ENCODE data around the gene ABHD18. TPM values are rescaled to one million over a fixed set of nuclear protein-coding genes. Genes with fewer than 3 reads are reported as not detected.
"Not testable (repeated sequence)": the region's sequence is repeated elsewhere in the genome, so short reads cannot be mapped to it uniquely, and the experiment has no call there.

ABHD18 gene
- polyA plus RNA-seq, 4 donors = 5.8 to 17.4 (median 10.0) TPM

DNA sequence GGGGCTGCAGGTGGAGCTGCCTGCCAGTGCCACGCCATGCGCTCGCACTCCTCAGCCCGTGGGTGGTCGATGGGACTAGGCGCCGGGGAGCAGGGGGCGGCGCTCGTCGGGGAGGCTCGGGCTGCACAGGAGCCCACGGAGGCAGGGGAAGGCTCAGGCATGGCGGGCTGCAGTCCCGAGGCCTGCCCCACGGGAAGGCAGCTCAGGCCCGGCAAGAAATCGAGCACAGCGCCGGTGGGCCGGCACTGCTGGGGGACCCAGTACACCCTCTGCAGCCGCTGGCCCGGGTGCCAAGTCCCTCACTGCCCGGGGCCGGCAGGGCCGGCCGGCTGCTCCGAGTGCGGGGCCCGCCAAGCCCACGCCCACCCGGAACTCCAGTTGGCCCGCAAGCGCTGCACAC, 82.3 kb downstream of the ABHD18 start:
- H3K4me1 ChIP-seq (ENCODE audit: control insufficient read depth in 3 of 3, insufficient read depth in 2 of 3, low read depth in 1 of 3, low read length in 2 of 3); H3K27ac ChIP-seq (ENCODE audit: low read depth in 1 of 3, low read length in 2 of 3); FAIRE-seq; DNase-seq; H3K36me3 ChIP-seq (ENCODE audit: control insufficient read depth in 3 of 3, insufficient read depth in 2 of 3, low read depth in 1 of 3, low read length in 3 of 3); H3K4me3 ChIP-seq (ENCODE audit: low read depth in 1 of 3, low read length in 3 of 3); H3K9me3 ChIP-seq (ENCODE audit: control insufficient read depth in 2 of 2, insufficient read depth in 1 of 2, low read depth in 1 of 2, low read length in 1 of 2); H3K27me3 ChIP-seq (ENCODE audit: control insufficient read depth in 3 of 3, insufficient read depth in 3 of 3, low read length in 3 of 3): not testable (repeated sequence)
- 96 to 99% (median 97%) methylated on average over 17 to 34 of the region's 34 CpGs for WGBS, 3 donors

DNA sequence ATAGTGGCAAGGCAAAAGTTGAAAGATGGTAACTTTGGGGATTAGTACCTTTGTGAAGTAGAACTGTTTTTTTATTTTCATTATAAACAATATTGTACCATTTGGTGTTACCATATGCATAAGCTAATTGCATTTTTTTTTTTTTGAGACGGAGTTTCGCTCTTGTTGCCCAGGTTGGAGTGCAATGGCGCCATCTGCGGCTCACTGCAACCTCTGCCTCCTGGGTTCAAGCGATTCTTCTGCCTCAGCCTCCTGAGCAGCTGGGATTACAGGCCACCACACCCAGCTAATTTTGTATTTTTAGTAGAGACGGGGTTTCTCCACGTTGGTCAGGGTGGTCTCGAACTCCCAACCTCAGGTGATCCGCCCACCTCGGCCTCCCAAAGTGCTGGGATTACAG, 86.0 kb downstream of the ABHD18 start:
- H3K4me1 ChIP-seq (ENCODE audit: control insufficient read depth in 3 of 3, insufficient read depth in 2 of 3, low read depth in 1 of 3, low read length in 2 of 3); H3K9me3 ChIP-seq (ENCODE audit: control insufficient read depth in 2 of 2, insufficient read depth in 1 of 2, low read depth in 1 of 2, low read length in 1 of 2); H3K36me3 ChIP-seq (ENCODE audit: control insufficient read depth in 3 of 3, insufficient read depth in 2 of 3, low read depth in 1 of 3, low read length in 3 of 3); H3K27me3 ChIP-seq (ENCODE audit: control insufficient read depth in 3 of 3, insufficient read depth in 3 of 3, low read length in 3 of 3); H3K4me3 ChIP-seq (ENCODE audit: low read depth in 1 of 3, low read length in 3 of 3); FAIRE-seq; H3K27ac ChIP-seq (ENCODE audit: low read depth in 1 of 3, low read length in 2 of 3): not testable (repeated sequence)
- WGBS, 3 donors = 77 to 90% (median 83%) methylated on average over 10 of the region's 10 CpGs
- DNase-seq = peak in 1 of 2 donors; percentile 14

DNA sequence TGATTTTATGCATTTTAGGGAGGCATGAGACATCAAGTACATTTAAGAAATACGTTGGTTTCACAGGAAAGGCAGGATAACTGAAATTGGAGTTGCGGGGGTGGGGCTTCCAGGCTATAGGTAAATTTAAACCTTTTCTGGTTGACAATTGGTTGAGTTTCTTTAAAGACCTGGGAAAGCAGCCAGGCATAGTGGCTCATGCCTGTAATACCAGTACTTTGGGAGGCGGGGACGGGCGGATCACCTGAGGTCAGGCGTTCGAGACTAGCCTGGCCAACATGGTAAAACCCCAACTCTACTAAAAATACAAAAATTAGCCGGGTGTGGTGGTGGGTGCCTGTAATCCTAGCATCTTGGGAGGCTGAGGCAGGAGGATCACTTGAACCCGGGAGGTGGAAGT, 89.7 kb downstream of the ABHD18 start:
- not testable (repeated sequence) for FAIRE-seq; H3K9me3 ChIP-seq (ENCODE audit: control insufficient read depth in 2 of 2, insufficient read depth in 1 of 2, low read depth in 1 of 2, low read length in 1 of 2); H3K27ac ChIP-seq (ENCODE audit: low read depth in 1 of 3, low read length in 2 of 3); H3K27me3 ChIP-seq (ENCODE audit: control insufficient read depth in 3 of 3, insufficient read depth in 3 of 3, low read length in 3 of 3); H3K36me3 ChIP-seq (ENCODE audit: control insufficient read depth in 3 of 3, insufficient read depth in 2 of 3, low read depth in 1 of 3, low read length in 3 of 3); H3K4me3 ChIP-seq (ENCODE audit: low read depth in 1 of 3, low read length in 3 of 3); H3K4me1 ChIP-seq (ENCODE audit: control insufficient read depth in 3 of 3, insufficient read depth in 2 of 3, low read depth in 1 of 3, low read length in 2 of 3); DNase-seq
- WGBS, 3 donors = 90 to 95% (median 92%) methylated on average over 9 of the region's 9 CpGs

DNA sequence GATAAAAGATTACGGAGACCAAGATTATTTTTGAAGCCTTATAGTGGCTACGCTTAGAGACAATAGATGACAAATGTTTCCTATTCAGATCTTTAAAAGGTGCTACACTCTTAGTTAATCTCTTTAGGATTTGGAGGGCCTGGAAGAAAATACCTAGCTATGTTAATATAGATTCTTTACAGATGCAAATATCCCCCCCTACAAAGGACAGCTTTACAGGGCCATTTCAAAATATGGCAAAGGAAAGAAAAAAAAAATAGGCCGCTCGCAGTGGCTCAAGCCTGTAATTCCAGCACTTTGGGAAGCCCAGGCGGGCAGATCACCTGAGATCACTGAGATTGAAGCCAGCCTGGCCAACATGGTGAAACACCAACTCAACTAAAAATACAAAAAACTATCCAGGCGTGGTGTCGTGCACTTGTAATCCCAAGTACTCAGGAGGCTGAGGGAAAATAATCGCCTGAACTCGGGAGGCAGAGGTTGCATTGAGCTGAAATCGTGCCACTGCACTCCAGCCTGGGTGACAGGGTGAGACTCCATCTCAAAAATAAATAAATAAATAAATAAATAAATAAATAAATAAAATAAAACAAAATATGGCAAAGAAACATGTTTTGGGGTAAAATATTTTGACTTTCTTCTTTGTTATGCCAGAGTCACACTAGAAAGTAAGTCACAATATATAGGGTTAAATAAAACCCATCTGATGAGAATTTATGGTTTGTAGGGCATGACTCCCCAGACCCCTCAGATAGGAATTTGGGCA, 90.4 kb downstream of the ABHD18 start:
- not testable (repeated sequence) for H3K4me1 ChIP-seq (ENCODE audit: control insufficient read depth in 3 of 3, insufficient read depth in 2 of 3, low read depth in 1 of 3, low read length in 2 of 3); H3K27me3 ChIP-seq (ENCODE audit: control insufficient read depth in 3 of 3, insufficient read depth in 3 of 3, low read length in 3 of 3); H3K4me3 ChIP-seq (ENCODE audit: low read depth in 1 of 3, low read length in 3 of 3); FAIRE-seq; DNase-seq; H3K27ac ChIP-seq (ENCODE audit: low read depth in 1 of 3, low read length in 2 of 3); H3K36me3 ChIP-seq (ENCODE audit: control insufficient read depth in 3 of 3, insufficient read depth in 2 of 3, low read depth in 1 of 3, low read length in 3 of 3); H3K9me3 ChIP-seq (ENCODE audit: control insufficient read depth in 2 of 2, insufficient read depth in 1 of 2, low read depth in 1 of 2, low read length in 1 of 2)
- 95 to 96% (median 95%) methylated on average over 10 of the region's 10 CpGs for WGBS, 3 donors

- no peaks in the 10 kb centered on the region for H3K36me3 ChIP-seq (ENCODE audit: control insufficient read depth in 3 of 3, insufficient read depth in 2 of 3, low read depth in 1 of 3, low read length in 3 of 3)
- DNase-seq (no peak), FAIRE-seq (no peak)
- H3K27me3 ChIP-seq (ENCODE audit: control insufficient read depth in 3 of 3, insufficient read depth in 3 of 3, low read length in 3 of 3) = no peaks in the 10 kb centered on the region
- H3K9me3 ChIP-seq (ENCODE audit: control insufficient read depth in 2 of 2, insufficient read depth in 1 of 2, low read depth in 1 of 2, low read length in 1 of 2) = no peaks in the 10 kb centered on the region
- H3K27ac ChIP-seq (ENCODE audit: low read depth in 1 of 3, low read length in 2 of 3) = no peak overlapping the region
- H3K4me3 ChIP-seq (ENCODE audit: low read depth in 1 of 3, low read length in 3 of 3) = no peak overlapping the region
- H3K4me1 ChIP-seq (ENCODE audit: control insufficient read depth in 3 of 3, insufficient read depth in 2 of 3, low read depth in 1 of 3, low read length in 2 of 3) = no peaks in the 10 kb centered on the region
These were observed 91.2 kb downstream of the ABHD18 start for GRCh38 chr4:128056396-128056795.

- WGBS, 3 donors = 4 to 19% (median 12%) methylated on average over 21 of the region's 21 CpGs
- H3K4me3 ChIP-seq (ENCODE audit: low read depth in 1 of 3, low read length in 3 of 3) = peak overlapping the region; percentile 83 to 98 (median 88)
- H3K9me3 ChIP-seq (ENCODE audit: control insufficient read depth in 2 of 2, insufficient read depth in 1 of 2, low read depth in 1 of 2, low read length in 1 of 2) = no peaks in the 10 kb centered on the region
- DNase-seq = no peak
- H3K27me3 ChIP-seq (ENCODE audit: control insufficient read depth in 3 of 3, insufficient read depth in 3 of 3, low read length in 3 of 3) = no peaks in the 10 kb centered on the region
- no peak for FAIRE-seq
- peak overlapping the region; percentile 96 to 99 (median 97) for H3K27ac ChIP-seq (ENCODE audit: low read depth in 1 of 3, low read length in 2 of 3)
- H3K4me1 ChIP-seq (ENCODE audit: control insufficient read depth in 3 of 3, insufficient read depth in 2 of 3, low read depth in 1 of 3, low read length in 2 of 3) = no peaks in the 10 kb centered on the region
- no peaks in the 10 kb centered on the region for H3K36me3 ChIP-seq (ENCODE audit: control insufficient read depth in 3 of 3, insufficient read depth in 2 of 3, low read depth in 1 of 3, low read length in 3 of 3)
These were observed 95.0 kb downstream of the ABHD18 start for GRCh38 chr4:128060121-128060698.

DNA sequence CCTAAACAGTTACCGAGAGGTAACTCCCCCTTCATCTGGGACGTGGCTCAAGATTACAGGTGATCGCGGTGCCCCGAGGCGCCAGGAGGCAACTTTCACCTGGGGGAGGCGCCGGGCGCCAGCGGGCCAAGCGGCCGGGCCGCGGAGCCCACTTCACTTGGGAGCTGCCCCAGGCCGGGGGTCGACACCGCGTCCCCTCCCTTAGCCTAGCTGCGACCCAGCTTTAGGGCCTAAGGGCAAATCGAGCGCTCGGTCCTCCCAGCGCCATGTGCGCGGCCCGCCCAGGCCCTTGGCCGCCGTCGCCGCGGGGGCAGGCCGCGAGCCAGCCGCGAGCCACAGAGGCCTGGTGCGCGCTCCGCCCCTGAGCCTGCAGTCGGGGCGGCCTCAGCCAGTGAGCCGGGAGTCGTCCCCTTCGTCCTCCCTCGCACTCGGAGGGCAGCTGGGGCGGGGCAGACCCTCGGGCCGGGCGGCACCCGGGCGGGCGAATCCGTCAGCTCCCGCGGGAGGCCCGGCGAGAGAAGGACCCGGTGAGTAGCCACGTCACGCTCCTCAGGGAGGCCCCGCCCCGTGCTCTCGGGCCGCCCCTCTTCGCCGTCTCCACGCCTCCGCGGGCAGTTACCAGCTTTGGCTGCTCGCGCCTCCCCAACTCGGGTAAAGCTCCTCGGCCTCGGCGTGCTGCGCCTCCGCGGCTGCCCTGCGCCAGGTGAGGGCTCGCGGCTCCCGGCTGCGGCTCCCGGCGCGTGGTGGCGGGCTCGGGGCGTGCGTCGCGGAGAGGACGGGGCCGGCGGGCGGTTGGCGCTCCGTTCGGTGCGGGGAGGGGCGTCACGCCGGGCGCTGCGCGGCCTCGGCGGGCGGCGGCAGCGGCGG, 95.7 kb downstream of the ABHD18 start, which contains the start of gene LARP1B:
TSS of gene LARP1B (plus strand) at position 614 of the 867 bp plus-strand sequence. CDS start 13,640 bp downstream, outside the sequence.
- FAIRE-seq (no peak), DNase-seq (peak; percentile 97 to 98)
- H3K27me3 ChIP-seq (ENCODE audit: control insufficient read depth in 3 of 3, insufficient read depth in 3 of 3, low read length in 3 of 3) = no peaks in the 10 kb centered on the region
- WGBS, 3 donors = 0 to 1% (median 0%) methylated on average over 77 to 112 of the region's 112 CpGs
- H3K9me3 ChIP-seq (ENCODE audit: control insufficient read depth in 2 of 2, insufficient read depth in 1 of 2, low read depth in 1 of 2, low read length in 1 of 2) = no peaks in the 10 kb centered on the region
- H3K4me3 ChIP-seq (ENCODE audit: low read depth in 1 of 3, low read length in 3 of 3) = peak within 1 kb of the TSS; percentile 83 to 98 (median 88)
- no peaks in the 10 kb centered on the region for H3K4me1 ChIP-seq (ENCODE audit: control insufficient read depth in 3 of 3, insufficient read depth in 2 of 3, low read depth in 1 of 3, low read length in 2 of 3)
- H3K36me3 ChIP-seq (ENCODE audit: control insufficient read depth in 3 of 3, insufficient read depth in 2 of 3, low read depth in 1 of 3, low read length in 3 of 3) = peaks cover 0 to 2% (median 0%) of the 10 kb centered on the region in 3 donors
- H3K27ac ChIP-seq (ENCODE audit: low read depth in 1 of 3, low read length in 2 of 3) = peak within 1 kb of the TSS; percentile 96 to 99 (median 97)
